ENCODE results near the gene ZCCHC7.

The ZCCHC7 gene

DNA sequence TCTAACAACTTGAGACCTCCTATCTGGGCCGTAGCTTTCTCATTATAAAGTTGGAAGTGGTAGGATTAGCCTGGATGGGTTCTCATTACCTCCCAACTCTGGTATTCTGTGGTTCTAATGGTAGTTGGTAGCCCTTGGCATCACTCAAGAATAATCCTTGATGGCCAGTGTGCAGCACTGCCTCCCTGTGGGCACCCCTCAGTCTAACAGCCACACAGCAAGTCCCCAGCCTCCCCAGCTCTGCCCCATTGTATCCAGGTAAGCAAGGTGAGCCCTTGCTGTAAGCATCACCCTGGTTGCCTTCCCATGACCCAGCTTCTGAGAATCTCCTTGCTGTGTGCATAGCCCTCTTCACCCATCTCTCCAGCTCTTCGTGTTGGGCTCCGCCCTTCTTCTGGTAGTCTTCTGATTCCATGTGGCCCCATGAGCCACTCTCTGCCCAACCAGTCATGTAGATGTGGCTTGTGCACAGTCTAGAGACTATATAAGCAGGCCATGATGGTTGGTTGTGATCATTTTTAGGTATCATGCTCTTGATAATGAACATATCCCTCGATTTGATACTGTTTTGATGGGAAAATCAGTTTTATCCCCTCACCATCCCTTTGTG is 244.5 kb downstream of the ZCCHC7 start:
- in situ Hi-C loops (cut with MboI; ENCODE audit: low sequenced_read_pairs), result no loop called here

GRCh38 chr9:37369671-37370070 is 249.3 kb downstream of the ZCCHC7 start:
- in situ Hi-C loops (cut with MboI; ENCODE audit: low sequenced_read_pairs), result no loop called here

DNA sequence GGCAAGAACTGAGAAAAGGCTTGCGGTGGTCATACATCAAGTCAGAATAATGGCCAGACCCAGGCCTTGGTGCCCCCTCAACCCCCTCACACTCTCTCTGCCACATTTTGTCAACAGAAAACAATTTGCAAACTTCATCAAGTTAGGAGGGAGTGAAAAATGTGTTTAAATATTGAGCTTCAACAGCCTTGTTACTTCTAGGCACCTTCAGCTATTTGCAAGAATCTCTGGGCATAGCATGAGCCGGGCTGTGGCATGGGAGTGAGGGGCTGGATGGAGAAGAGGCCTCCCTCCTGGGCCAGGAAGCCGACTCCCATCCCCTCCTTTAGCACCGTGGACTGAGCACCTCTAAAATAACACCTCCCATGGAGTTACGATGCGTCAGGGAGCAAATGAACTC is 249.9 kb downstream of the ZCCHC7 start:
- in situ Hi-C loops (cut with MboI; ENCODE audit: low sequenced_read_pairs), result no loop called here

DNA sequence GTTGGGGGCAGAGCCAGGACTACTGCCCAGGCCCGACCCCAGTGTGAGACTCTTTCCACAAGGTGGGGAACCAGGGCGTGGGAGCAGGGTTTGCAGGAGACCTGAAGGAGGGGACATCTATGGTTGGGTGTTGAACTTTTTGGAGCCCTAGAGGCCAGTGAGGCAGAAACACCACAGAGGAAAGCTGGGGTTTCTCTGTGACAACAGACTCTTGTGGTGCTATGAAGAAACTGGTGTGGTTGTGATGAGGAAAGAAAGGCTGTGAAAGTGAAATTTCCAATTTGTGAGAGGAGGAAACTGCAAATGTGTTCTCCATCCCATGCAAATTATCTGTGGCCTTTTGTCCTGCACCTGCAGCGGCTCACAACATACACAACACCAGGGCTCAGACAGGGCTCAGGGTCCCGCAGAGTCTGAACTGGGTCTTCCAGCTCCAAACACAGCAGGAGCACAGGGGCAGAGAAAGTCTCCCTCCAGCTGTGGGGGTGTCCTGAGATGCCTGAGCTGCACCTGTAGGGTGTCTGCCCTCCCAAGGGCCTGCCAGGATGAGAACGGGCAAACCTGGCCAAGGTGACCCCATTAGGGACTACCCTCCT is 250.7 kb downstream of the ZCCHC7 start:
- in situ Hi-C loops (cut with MboI; ENCODE audit: low sequenced_read_pairs), result no loop called here

GRCh38 chr9:37371565-37372464 is 251.4 kb downstream of the ZCCHC7 start:
- in situ Hi-C loops (cut with MboI; ENCODE audit: low sequenced_read_pairs), result no loop called here

DNA sequence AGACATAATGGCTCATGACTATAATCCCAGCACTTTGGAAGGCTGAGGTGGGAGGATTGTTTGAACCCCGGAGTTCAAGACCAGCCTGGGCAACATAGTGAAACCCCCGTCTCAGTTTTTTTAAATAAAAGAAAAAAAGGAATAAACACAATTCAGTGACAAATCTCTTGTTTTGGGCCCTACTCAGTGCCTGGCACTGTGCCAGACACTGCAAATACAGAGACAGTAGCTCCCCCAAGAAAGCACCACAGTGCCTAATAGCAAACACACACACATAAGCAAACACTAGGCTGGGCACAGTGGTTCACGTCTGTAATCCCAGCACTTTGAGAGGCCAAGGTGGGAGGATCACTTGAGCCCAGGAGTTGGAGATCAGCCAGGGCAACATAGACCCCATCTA is 252.5 kb downstream of the ZCCHC7 start:
- in situ Hi-C loops (cut with MboI; ENCODE audit: low sequenced_read_pairs), result no loop called here

- in situ Hi-C loops (cut with MboI; ENCODE audit: low sequenced_read_pairs), result no loop called here
Observed at GRCh38 chr9:37373621-37374020, 253.2 kb downstream of the ZCCHC7 start.

DNA sequence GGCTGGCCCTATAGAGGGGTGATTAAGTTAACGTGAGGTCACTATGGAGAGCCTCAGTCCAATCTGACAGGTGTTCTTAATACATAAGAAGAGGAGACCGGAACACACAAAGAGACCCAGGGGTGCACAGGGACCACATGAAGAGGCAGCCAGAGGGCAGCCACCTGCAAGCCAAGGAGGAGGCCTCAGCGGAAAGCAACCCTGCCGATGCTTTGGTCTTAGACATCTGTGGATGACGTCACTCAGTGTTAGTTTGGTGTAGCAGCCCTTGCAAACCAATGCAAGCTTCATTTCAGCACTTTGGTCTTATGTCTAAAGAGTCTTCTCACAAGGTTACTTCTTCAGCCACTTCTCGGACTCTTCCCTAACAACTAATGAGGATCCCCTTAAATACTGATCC is 254.5 kb downstream of the ZCCHC7 start:
- in situ Hi-C loops (cut with MboI; ENCODE audit: low sequenced_read_pairs), result loop anchor here (25.0 kb wide), 1 partner anchor 112 kb away; the partner anchor contains the start of gene POLR1E

DNA sequence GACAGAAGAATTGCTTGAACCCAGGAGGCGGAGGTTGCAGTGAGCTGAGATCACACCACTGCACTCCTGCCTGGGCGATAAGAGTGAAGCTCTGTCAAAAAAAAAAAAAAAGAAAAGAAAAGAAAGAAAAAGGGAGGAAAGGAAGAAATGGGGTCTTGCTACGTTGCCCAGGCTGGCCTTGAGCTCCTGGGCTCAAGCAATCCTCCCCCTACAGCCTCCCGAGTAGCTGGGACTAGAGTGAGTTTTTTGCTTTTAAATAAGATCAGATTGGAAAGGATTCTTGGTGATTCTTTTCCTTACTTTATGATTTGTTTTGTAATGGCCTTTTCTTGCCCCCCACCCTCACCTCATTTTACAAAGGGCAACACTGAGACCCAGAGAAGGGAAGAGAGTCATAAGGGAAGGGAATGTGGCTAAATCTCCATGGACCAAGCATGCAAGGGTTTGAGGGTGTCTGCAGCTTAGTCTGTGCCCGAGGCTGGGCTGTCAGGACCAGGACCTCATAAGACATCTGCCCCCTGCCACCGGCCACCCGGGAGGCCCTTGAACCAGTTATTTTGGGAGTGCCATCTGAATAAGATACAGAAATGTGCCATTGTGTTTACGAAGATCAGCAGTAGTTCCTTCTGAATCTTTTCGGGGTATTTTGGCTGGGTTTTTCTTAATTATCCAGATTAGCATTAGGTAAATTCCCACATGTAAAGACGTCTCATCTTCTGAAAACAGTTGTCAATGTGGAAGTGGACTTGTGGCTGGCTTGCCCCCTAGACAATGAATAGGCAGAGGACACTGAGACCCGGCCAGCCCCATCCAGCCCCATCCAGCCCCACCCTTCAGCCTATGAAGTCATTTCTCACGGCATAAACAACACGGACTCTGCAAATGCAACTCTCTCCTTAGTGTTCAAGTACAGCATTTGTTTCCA is 257.6 kb downstream of the ZCCHC7 start:
- in situ Hi-C loops (cut with MboI; ENCODE audit: low sequenced_read_pairs), result loop anchor here (25.0 kb wide), 1 partner anchor 109 kb away; the partner anchor contains the start of gene POLR1E

DNA sequence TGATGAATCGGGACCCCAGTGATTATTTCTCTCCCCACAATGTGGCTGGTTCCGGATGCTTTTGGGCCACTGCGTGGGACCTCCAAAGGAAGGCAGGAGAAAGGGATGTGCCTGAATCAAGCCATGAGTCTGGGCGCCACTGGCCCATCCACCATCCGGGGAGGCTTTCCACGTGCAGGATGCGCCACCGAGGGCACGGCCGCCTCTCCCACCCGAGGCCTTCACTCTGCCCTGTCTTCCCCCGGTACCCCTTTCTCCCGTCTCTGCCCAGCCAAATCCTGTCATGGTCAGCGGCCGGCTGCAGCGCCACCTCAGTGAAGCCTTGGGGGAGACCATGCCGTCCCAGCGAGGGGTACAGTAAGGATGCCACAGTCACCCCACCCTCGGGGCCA is 258.2 kb downstream of the ZCCHC7 start:
- in situ Hi-C loops (cut with MboI; ENCODE audit: low sequenced_read_pairs), result loop anchor here (25.0 kb wide), 1 partner anchor 109 kb away; the partner anchor contains the start of gene POLR1E

GRCh38 chr9:37379835-37380234 is 259.5 kb downstream of the ZCCHC7 start:
- in situ Hi-C loops (cut with MboI; ENCODE audit: low sequenced_read_pairs), result loop anchor here (25.0 kb wide), 1 partner anchor 107 kb away; the partner anchor contains the start of gene POLR1E

GRCh38 chr9:37380570-37380969 is 260.2 kb downstream of the ZCCHC7 start:
- in situ Hi-C loops (cut with MboI; ENCODE audit: low sequenced_read_pairs), result loop anchor here (25.0 kb wide), 1 partner anchor 107 kb away; the partner anchor contains the start of gene POLR1E

GRCh38 chr9:37381094-37381741 is 260.8 kb downstream of the ZCCHC7 start:
- in situ Hi-C loops (cut with MboI; ENCODE audit: low sequenced_read_pairs), result loop anchor here (25.0 kb wide), 1 partner anchor 106 kb away; the partner anchor contains the start of gene POLR1E

DNA sequence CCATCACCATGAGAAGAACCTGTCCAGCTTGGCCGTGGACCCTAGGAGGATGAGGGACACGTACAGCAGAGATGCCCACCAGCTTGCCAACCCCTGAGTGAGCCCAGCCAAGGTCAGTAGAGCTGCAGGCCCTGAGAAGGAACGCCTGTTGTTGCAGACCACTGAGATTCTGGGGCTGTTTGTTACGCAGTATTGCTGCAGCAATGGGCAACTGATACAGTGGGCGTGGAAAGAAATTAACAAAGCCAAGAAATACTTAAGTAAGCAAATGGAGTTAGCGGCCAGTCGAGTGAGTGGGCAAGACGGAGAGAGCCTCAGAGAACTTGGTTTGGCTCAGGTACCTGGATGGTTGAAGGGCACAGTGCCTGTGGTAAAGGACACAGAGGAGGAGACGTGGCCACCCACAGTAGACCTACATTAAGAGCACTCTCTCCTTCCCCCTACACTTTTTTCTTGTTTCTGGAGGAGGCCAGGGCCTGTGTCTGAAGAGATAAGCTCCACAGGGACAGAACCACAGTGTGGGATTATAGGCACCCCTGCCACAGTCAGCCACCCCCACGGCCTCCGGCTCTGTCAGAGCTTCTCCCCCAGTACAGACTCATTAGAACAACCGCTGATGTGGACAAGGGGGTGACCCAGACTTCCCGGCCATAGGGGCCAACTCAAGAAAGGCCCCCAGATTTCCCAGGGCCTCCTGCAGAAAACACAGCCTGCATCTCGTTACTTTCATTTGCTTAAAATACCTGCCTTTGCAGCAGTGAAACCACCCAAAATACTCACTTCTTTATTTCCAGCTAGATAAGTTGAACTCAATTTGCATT is 262.0 kb downstream of the ZCCHC7 start:
- in situ Hi-C loops (cut with MboI; ENCODE audit: low sequenced_read_pairs), result loop anchor here (25.0 kb wide), 1 partner anchor 105 kb away; the partner anchor contains the start of gene POLR1E

- in situ Hi-C loops (cut with MboI; ENCODE audit: low sequenced_read_pairs), result loop anchor here (25.0 kb wide), 1 partner anchor 104 kb away; the partner anchor contains the start of gene POLR1E
Observed at GRCh38 chr9:37382982-37383357, 262.6 kb downstream of the ZCCHC7 start.

DNA sequence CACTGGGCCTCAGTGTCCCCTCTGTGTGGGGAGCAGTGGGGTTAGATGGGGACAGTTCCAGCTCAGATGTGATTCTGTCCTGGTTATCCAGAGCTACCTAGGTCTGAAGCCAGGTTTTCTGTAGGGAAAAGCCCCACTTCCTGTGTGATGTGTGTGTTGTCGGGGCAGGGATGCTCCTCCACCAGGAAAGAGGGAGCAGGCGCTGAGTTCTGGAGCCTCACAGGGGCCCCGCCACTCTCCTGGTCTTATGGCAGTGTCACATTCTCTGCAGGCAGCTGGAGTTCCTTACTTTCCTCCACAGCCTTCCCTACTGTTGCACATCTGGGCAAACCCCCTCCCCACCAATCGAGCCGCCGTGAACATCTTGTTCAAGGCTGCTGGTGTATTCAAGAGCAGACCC is 263.0 kb downstream of the ZCCHC7 start:
- in situ Hi-C loops (cut with MboI; ENCODE audit: low sequenced_read_pairs), result loop anchor here (25.0 kb wide), 1 partner anchor 104 kb away; the partner anchor contains the start of gene POLR1E

DNA sequence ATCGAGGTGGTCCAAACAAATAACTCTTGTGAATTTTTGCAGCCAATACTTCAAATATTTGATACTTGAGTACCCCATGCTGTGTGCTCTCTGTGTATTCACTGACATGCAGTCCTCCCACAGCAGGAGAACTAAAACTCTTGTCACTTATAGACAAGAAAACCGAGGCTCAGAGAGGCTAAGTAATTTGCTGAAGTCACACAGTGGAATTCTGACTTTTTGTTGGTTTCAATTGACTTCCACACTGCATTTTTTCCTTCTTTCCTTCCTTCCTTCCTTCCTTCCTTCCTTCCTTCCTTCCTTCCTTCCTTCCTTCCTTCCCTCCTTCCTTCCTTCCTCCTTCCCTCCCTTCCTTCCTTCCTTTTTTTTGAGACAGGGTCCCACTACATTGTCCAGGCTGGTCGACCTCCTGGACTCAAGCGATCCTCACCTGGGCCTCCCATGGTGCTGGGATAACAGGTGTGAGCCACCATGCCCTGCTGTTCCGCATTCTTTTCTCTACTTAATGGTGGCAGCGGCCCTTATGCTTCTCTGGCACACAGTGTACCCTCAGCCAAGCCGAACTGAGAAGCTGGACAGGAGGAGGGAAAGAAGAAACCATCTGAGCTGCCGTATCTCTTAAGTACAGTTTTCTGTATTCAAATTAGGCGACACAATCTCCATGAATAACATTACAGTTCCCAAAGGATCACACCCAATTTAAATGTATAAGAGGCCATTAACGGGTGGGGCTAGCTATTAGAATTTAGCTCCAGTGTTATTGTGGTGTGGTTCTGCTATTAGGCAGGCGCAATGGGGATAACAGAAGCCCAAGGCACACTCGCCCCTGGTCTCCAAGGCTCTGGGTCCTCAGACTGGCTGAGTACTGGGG is 263.7 kb downstream of the ZCCHC7 start:
- in situ Hi-C loops (cut with MboI; ENCODE audit: low sequenced_read_pairs), result loop anchor here (25.0 kb wide), 1 partner anchor 103 kb away; the partner anchor contains the start of gene POLR1E

DNA sequence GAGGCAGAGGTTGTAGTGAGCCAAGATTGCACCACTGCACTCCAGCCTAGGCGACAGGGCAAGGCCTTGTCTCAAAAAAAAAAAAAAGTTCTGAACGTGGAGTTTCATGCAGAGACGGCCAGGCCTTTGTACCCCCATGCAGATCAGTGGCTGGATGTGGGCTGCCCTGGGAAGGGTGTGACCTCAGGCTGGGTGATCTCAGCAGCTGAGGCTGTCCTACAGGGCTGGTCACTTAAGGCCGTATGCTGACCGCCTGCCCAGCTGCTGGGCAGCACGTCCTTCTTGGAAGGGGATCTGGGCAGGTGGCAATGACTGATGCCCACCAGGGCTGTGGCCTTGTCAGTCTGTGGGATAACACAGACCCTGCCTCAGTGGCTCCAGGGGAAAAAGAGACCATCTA is 264.9 kb downstream of the ZCCHC7 start:
- in situ Hi-C loops (cut with MboI; ENCODE audit: low sequenced_read_pairs), result loop anchor here (25.0 kb wide), 1 partner anchor 102 kb away; the partner anchor contains the start of gene POLR1E
